GM18511 (cell line): ENCODE data around the gene AK8.

Source experiments
- ATAC-seq: cut with Tn5 transposase; IDR thresholded peaks from one replicate; pipeline ENCODE4 v1.9.1; 2021; ENCODE audit warnings: mild to moderate bottlenecking, moderate library complexity; ENCODE audit not compliant: unreplicated experiment

AK8 gene

DNA sequence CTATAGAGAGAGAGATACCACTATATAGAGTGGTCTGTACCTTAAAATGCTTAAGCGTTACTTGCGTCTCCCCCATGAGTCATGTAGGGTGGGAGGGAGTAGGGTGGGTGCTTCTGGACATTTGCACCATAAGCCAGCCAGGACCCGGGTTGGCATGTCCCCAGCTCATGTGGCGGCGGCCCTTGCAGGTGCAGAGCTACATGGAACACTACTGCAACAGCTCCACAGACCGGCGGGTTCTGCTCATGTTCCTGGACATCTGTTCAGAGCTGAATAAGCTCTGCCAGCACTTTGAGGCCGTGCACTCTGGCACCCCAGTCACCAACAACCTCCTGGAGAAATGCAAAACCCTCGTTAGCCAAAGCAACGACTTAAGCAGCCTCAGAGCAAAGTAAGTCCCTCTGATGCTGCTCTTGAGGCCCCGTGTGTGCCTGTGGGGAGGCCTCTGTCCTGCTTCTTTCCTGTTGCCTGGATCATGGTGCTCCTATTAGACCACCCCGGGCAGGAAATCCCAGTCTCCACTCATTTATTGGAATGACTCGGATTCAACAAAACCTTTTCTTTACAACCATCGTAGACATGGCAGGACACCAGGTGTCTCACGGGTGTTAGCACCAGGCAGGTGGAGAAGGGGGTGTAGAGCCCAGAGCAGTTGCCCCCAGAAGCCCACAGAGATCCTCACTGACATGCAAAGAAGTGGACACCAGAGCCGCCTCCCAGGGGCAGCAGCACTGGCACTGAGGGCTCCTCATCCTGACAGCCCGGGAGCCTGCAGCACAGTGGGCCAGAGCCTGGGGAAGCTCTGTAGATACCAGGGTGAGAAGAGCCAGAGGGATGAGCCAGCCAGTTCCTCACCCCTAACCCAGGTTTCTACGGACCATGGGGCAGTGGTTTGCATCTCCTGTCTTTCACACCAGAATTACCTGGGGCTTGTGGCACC is 9.4 kb upstream of the AK8 start:
- ATAC-seq, result no peak

GRCh38 chr9:132886334-132886725 is 8.2 kb upstream of the AK8 start:
- ATAC-seq, result no peak

GRCh38 chr9:132885720-132886333 is 7.7 kb upstream of the AK8 start:
- no peak for ATAC-seq

GRCh38 chr9:132883349-132884294 is 5.5 kb upstream of the AK8 start:
- no peak for ATAC-seq

GRCh38 chr9:132882616-132883015 is 4.5 kb upstream of the AK8 start:
- no peak for ATAC-seq

DNA sequence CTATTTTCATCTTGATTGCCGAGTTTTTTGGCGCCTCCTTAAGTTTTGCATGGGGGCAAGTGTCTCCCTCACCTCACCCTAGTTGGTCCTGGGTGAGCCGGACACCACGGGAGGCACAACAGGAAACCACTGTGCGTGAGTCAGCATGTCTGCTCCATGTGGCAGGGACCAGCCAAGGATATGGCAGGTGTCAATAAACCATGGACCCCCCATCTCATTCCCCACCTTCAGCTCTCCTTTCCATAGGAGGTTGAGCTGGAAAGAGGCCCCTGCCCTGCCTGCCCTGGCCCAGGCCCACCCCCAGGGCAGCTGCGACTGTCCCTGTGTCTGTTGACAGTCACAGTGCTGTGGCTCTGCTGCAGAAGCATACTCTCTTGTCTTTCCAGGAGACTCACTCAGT is 3.7 kb upstream of the AK8 start:
- ATAC-seq, result no peak

- no peak for ATAC-seq
These were observed 2.2 kb upstream of the AK8 start for GRCh38 chr9:132880324-132880661.

GRCh38 chr9:132879457-132880323 is 1.6 kb upstream of the AK8 start:
- ATAC-seq, result no peak

DNA sequence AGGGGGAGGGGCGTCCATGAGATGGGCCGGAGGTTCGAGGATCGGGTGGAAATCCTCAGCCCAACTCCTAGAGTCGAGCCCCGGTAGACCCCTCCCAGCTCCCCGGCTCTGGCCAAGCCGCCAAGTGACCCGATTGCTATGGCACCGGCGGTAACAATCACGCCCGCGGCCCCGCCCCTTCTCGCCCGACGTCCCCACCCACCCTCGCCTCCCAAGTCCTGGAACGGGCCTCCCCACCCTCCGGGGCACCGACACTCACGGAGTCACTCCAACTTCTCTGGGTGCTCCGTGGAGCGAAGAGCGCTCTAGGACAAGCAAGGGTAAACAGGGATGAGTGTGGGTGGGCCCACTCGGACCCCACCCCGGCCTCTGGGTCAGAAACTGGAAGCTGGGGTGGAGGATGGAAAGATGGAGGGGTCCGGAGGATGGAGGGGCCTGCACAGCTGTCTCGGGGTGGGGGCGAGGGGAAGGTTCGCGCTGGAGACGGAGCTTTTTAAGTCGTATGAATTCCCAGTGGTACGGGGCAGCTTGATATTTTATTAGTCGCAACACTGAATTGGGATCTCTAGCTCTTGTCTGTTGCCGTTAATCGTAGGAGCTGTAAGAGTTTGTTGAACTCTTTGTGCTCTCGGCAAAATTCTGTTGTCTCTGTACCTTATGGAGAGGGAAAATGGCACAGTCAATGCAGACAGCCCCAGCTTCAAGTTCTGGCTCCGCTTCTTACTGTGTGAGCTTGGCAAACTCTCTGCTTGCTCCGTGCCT is 792 bp upstream of the AK8 start, which contains the start of gene SPACA9:
Gene SPACA9 (plus strand): TSS at position 204 of the 762 bp plus-strand sequence. CDS start 5,050 bp downstream, outside the sequence.
- no peak for ATAC-seq

DNA sequence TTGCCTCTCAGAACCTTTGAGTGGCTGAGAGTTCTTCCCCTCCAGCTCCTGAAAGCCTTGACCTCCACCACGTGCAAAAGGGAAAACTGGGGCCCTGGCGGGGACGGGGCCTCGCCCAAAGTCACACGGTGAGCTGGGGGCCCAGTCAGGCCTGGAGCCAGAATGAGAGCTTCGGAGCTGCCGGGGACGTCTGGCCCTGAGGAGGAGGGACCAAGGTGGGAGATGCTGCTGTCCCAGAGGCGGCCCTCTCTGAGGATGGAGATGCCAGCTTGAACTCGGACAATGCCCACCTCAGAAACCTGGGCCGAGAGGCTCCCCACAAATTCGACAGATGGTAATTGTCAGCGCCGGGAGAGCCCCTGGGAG is 643 bp downstream of the AK8 start:
- no peak for ATAC-seq

- no peak for ATAC-seq
These were observed 1.2 kb downstream of the AK8 start for GRCh38 chr9:132876849-132877248.

GRCh38 chr9:132875159-132875558 is 2.9 kb downstream of the AK8 start:
- ATAC-seq, result no peak

DNA sequence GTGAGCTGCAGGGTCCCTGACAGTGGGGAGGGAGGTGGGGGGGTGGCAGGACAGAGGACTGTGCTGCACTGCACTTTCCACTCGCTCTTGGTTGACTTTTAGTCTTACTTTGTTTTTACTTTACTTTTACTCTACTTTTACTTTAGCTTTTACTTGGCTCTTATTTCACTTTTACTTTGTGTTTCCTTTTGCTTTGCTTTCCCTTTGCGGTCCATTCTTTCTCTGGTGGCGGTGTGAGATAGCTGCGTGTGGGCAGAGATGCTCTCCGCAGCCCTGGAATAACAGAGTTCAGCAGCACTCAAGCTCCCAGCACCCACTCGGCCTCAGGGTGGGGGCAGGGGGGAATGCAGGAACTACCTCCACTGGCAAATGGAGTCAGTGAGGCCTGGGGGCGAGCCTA is 4.7 kb downstream of the AK8 start:
- ATAC-seq, result no peak

- ATAC-seq, result no peak
These were observed 8.8 kb downstream of the AK8 start for GRCh38 chr9:132869266-132869665.

GRCh38 chr9:132866898-132867297 is 11.2 kb downstream of the AK8 start:
- ATAC-seq, result no peak

GRCh38 chr9:132864691-132865090 is 13.4 kb downstream of the AK8 start:
- ATAC-seq, result no peak

DNA sequence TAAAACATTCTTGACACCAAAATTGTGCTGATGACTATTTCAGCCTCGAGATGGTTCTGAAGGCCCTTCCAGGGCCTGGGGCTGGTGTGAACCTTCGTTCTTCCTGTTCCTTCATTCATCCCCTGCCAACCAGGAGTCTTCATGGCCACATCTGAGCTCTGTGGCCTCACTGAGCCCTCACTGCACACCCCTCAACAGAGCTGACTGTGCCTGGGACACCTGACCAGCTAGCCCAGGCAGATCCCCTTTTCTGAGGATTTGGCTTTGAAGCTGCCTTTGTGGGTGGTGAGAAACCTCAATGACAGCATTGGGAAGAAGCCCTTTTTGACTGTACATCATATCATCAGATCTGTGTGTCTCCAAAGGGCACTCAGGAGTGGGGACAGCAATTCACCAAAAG is 13.8 kb downstream of the AK8 start:
- no peak for ATAC-seq

DNA sequence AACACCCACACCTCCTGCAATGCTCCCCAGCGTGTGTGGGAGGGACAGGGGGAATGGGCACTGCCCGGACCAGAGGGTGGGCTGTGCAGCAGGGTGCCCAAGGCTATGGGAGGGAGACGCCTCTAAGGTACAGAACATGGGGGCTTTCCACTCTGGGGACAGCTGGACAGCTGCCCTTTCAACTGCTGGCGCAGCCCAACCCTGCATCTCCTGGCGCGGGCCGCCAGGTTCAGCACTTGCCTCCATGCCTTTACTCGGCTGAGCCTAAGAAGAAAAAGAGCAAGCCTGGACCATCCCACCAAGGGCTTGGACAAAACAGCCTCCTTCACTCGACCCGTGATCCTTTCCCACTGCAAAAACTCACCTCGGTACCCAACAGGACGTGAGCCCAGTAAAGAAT is 15.0 kb downstream of the AK8 start:
- no peak for ATAC-seq

DNA sequence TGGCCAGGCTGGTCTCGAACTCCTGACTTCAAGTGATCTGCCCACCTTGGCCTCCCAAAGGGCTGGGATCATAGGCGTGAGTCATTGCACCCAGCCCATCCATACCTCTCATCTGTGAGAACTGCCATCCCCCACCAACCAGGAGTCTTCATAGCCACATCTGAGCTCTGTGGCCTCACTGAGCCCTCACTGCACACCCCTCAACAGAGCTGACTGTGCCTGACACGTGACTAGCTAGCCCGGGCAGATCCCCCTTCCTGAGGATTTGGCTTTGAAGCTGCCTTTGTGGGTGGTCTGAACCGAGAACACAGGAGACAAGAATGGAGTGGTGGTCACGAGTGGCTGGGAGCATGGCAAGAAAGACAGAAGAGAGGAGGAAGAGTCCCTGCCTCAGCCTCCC is 15.6 kb downstream of the AK8 start:
- no peak for ATAC-seq

- no peak for ATAC-seq
These were observed 16.4 kb downstream of the AK8 start for GRCh38 chr9:132861666-132862065.
